Measurements from ENCODE around the gene SPAG16. TPM values are rescaled to one million over a fixed set of nuclear protein-coding genes. Genes with fewer than 3 reads are reported as not detected.

Gene SPAG16
- total RNA-seq, 1 experiment from 2014 or later, result 17.3 TPM

GRCh38 chr2:213290501-213290900, 6.2 kb downstream of the SPAG16 start:
- H2BK20ac ChIP-seq (ENCODE audit: low read depth, low read length, poor library complexity, severe bottlenecking), result no peak overlapping the region
- WGBS (ENCODE audit: extremely low coverage, insufficient read length, low lambda C conversion rate), result no CpG with 5 or more reads among the region's 3 CpGs
- H3K9me3 ChIP-seq (ENCODE audit: control insufficient read depth, low read depth, low read length), result no peaks in the 10 kb centered on the region
- H3K23me2 ChIP-seq (ENCODE audit: insufficient read length, low read depth, low read length, poor library complexity, severe bottlenecking), result no peaks in the 10 kb centered on the region
- H4K91ac ChIP-seq (ENCODE audit: insufficient read length, low read depth, low read length), result no peak overlapping the region
- no peaks in the 10 kb centered on the region for H3K79me1 ChIP-seq (ENCODE audit: insufficient read depth, low read depth, low read length, poor library complexity, severe bottlenecking)
- Mint-ChIP-seq H3K4me1 (peaks cover 22 to 27% of the 10 kb centered on the region in 2 experiments), H3K9me3 (no peaks in the 10 kb centered on the region), H3K36me3 (ENCODE audit: insufficient read depth in 1 of 3, low read depth in 3 of 3) (peaks cover 2 to 16% (median 3%) of the 10 kb centered on the region in 3 experiments; a peak in 4 of 7 replicates), H3K27me3 (ENCODE audit: low read depth) (no peaks in the 10 kb centered on the region), H3K27ac (peak overlapping the region; percentile 19 to 58 (median 25); a peak in 5 of 7 replicates), H3K4me3 (no peak overlapping the region)
- no peak overlapping the region for H2BK5ac ChIP-seq (ENCODE audit: insufficient read length, low read length)
- no peak overlapping the region for H3K56ac ChIP-seq (ENCODE audit: insufficient read length, low read depth, low read length)
- no peak overlapping the region for H3T11ph ChIP-seq (ENCODE audit: low read length)
- H4K5ac ChIP-seq (ENCODE audit: insufficient read length, low read depth, low read length), result no peak overlapping the region
- H3K14ac ChIP-seq (ENCODE audit: insufficient read depth, low read length), result no peak overlapping the region; the same call in 1 of the 2 replicates
- no peak overlapping the region for H3K27ac ChIP-seq (ENCODE audit: insufficient read length, low read depth, low read length)
- no peak overlapping the region for H2BK15ac ChIP-seq (ENCODE audit: low read depth, low read length)
- no peak overlapping the region for H3K4me2 ChIP-seq (ENCODE audit: insufficient read depth, insufficient read length, low read length)
- H3K9ac ChIP-seq (ENCODE audit: extremely low read depth, insufficient read length, low read length), result peak overlapping the region; percentile 23
- H2AFZ ChIP-seq (ENCODE audit: low read length), result no peak overlapping the region
- no peak overlapping the region for H3K4ac ChIP-seq (ENCODE audit: low read depth, low read length)
- H4K20me1 ChIP-seq (ENCODE audit: control insufficient read depth, insufficient read depth, insufficient read length), result no peaks in the 10 kb centered on the region
- no peak for DNase-seq
- H2AK5ac ChIP-seq (ENCODE audit: insufficient read length, low read length), result peak overlapping the region; percentile 35
- H3K23ac ChIP-seq (ENCODE audit: insufficient read length, low read depth, low read length), result no peak overlapping the region
- H2BK12ac ChIP-seq (ENCODE audit: insufficient read length, low read depth, low read length), result peak overlapping the region; percentile 82
- peaks cover 4% of the 10 kb centered on the region; the same call in 1 of the 2 replicates for H3K4me1 ChIP-seq (ENCODE audit: insufficient read depth, low read length)
- H3K18ac ChIP-seq (ENCODE audit: insufficient read length, low read depth, low read length), result no peak overlapping the region
- no peaks in the 10 kb centered on the region for H3K27me3 ChIP-seq (ENCODE audit: insufficient read depth, low read length)
- H3K79me2 ChIP-seq (ENCODE audit: insufficient read depth, low read length), result no peaks in the 10 kb centered on the region
- no peak for TF ChIP-seq CTCF (conservative IDR thresholded peaks at IDR 0.05)
- no peak overlapping the region for H4K8ac ChIP-seq (replicated peaks; ENCODE audit: insufficient read length, low read depth, low read length)
- H2BK120ac ChIP-seq (ENCODE audit: low read depth, low read length, poor library complexity, severe bottlenecking), result no peak overlapping the region

All from H9 (cell line).